ENCODE data around the gene CD27. TPM values are rescaled to one million over a fixed set of nuclear protein-coding genes. Genes with fewer than 3 reads are reported as not detected.
"Not testable (repeated sequence)": the region's sequence is repeated elsewhere in the genome, so short reads cannot be mapped to it uniquely, and the experiment has no call there.

The CD27 gene
- total RNA-seq, 1 donor from 2014 or later, result 0.58 TPM

DNA sequence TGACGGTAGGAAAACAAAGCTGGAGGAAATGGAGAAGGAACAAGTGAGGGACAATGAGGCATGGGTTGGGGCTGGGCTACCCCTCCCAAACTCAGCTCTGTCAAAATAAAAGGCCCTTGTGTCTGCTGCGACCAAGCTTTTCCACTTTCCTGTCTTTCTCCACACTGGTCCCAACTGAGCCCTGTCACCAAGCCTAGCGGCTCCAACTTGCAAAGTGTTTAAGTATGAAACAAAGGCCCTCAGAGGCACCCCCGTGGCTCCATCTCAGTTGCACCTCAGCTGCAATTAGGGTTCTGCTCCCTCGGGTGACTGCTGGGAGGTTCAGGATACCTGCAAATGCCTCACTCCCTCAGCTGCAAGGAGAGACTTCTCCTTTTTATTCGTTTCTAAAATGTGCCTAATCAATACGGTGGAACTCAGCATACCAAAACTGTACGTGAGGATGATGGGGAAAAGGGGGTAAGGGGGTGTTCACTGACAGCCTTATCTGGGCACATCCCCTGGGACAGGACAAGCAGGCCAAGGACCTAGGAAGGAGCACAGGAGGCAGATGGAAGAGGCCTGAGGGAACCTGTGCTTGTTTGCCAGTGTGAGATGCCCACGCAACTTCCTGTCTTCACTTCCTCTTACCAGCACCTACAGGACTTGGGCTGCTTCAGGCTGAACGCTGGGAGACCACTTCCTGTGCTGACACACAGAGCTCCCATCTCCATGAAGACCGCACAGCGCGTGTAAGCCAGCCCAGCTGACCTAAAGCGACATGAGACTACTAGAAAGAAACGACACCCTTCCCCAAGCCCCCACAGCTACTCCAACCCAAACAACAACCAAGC, 16.9 kb downstream of the CD27 start:
- DNase-seq (ENCODE audit: low spot score), result no peak
- ATAC-seq, result peak; percentile 20

DNA sequence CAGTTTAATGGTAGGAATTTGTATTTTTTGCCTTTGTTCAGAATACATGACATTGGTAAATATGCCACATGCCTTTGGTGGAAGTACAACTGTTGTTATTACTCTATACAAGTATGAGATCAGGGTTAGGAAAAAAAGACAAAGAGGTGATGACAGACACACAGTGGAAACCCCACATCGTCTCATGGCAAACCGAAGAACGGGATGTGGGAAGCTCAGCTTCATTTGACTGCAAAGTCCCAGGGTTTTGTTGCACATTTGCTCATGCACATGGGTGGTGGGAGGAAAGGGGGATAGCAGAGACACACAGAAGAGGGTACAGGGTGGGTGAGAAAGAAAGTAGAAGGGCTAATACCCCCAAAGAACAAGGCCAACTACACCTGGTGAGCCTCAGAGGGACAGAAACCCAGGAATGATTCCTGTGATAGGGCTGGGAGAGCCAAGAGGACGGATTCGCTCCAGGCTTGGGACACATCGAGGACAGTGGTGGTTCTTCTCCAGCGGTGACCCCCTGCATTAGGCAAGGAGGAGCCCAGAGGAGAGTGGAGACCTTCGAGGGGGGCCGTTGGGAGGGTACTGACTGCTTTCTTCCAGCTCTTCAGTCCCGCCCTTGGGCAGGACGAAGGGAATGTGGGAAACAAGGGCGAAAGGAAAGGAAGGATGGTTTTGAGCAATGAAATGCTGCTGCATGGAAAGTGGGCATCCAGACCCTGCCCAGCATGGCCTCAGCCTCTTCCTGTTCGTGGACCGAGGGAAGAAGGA, 17.7 kb downstream of the CD27 start:
- ATAC-seq (no peak), DNase-seq (ENCODE audit: low spot score) (no peak)

DNA sequence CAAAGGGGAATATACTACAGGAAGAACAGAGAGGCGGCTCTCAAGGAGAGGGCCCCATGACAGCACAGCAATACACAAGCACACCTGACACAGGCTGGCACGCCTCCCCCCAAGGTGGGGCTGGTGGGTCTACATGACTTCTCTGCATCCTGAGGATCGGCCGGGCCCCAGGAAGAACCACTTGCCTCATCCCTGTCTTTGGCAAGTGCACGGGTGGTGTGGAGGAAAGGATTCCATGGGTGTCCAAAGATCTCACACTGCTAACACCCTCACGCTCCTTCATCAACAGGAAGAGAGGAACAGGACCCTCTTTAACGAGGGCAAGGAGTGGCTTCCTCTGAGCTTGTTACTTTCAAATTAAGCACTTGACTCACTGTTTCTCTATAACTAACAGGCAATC, 18.5 kb downstream of the CD27 start:
- no peak for DNase-seq (ENCODE audit: low spot score)
- no peak for ATAC-seq

DNA sequence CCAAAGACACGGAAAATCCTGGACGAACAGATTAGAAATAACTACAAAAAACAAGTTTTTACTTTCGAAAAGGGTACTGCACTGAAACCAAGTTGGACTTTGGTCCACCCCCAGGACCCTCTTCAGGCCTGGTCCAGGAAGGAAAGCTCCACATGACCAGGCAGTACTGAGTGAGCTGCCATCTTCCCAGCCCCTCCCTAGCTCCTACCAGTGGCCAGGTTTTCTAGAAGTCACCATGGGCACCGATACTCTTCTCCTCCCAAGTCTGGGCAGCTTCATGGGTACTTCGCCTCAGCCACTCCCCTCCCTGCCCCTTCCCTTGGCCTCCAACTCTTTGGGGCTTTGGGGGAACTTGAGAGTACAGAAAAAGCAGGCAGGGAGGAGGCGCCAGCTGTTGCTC, 19.1 kb downstream of the CD27 start:
- ATAC-seq, result no peak

DNA sequence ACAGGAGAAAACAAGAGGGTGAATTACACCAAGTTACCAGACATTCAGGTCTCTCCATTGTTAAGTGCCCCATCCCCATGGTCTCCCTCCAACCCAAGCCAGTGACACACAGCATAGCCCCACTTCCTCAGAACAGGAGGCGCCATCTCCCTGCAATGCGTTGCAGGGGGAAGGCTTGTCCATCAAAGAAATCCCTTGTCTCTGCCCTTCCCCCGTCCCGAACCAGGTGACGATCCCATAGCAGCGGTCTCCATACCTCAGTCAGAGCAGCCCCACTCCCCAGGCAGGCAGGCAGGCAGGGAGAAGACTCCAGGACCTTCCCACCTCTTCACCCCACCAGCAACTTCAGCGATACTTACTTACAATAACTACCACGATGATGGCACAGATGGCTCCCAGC, 19.8 kb downstream of the CD27 start:
- DNase-seq (ENCODE audit: low spot score) (no peak), ATAC-seq (no peak)

More for the DNA sequence above, 19.1 kb downstream of the CD27 start:
- no peak for DNase-seq (ENCODE audit: low spot score)

DNA sequence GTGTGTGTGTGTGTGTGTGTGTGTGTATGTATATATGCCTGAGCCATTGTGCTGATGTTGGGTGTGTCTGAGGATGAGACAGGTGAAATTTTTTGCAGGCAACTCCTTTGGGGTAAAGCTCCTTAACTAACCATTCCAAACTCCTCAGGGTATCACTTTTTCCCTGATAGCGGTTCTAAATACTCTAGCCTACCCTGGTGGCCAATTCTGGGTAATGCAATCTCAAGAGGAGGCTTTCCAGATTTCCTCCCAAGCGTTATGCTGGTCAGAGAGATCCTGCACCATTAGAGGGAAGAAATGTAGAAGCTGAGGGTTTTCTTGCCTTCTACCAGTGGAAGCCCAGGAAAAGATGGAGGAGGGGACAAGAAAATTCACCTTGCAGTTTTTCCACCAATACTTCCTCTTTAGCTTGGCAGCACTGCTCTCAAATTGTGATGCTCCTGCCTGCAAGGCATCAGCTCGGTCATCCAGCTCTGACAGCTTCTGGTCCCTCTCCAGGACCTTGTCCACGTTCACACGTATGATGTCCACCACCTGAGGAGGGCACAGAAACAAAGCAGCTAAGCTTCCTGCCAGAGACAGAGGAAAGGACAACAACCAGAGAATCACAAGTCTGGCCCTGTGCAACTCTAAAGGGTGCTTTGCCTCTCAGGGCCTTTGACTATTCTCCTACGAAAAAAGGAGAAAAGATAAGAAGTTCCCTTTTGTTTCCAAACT, 20.9 kb downstream of the CD27 start:
- DNase-seq (ENCODE audit: low spot score) (no peak), ATAC-seq (peak; percentile 58)

DNA sequence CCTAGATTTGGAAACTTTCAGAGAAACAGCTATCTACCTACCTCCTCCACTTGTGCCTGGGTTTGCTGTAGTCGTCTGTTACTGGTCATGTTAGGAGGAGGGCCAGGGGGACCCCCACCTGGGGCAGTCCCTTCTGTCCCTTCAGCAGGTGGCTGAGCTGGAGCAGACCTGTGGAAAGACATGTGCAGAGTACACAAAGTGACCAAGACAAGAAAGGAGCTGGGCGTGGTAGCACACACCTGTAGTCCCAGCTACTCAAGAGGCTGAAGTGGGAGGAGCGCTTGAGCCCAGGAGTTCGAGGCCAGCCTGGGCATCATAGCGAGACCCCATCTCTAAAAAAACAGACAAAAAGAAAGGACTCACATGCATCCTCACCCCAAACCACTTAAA, 21.4 kb downstream of the CD27 start:
- DNase-seq (ENCODE audit: low spot score) (no peak), ATAC-seq (no peak)

DNA sequence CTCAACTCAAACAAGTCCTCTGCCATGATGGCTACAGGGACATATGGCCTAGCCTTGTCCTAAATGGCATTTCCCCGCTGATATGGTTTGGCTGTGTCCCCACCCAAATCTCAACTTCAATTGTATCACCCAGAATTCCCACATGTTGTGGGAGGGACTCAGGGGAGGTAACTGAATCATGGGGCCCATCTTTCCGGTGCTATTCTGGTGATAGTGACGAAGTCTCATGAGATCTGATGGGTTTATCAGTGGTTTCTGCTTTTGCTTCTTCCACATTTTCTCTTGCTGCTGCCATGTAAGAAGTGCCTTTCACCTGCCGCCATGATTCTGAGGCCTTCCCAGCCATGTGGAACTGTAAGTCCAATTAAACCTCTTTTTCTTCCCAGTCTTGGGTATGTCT, 22.0 kb downstream of the CD27 start:
- not testable (repeated sequence) for DNase-seq (ENCODE audit: low spot score); ATAC-seq

DNA sequence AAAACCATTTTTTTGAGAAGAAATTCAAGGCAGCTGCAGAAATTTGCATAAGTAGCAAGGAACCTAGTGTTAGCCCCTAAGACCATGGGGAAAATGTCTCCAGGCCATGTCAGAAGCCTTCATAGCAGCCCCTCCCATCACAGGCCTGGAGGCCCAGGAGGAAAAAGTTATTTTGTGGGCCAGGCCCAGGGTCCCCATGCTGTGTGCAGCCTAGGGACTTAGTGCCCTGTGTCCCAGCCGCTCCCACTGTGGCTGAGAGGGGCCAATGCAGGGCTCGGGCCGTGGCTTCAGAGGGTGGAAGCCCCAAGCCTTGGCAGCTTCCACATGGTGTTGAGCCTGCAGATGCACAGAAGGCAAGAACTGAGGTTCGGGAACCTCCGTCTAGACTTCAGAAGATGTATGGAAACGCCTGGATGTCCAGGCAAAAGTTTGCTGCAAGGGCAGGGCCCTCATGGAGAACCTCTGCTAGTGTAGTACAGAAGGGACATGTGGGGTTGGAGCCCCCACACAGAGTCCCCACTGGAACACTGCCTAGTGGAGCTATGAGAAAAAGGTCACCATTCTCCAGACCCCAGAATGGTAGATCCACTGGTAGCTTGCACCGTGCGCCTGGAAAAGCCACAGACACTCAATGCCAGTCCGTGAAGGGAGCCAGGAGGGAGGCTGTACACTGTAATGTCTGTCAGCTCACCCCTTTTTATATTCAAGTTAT, 23.0 kb downstream of the CD27 start:
- not testable (repeated sequence) for ATAC-seq; DNase-seq (ENCODE audit: low spot score)

DNA sequence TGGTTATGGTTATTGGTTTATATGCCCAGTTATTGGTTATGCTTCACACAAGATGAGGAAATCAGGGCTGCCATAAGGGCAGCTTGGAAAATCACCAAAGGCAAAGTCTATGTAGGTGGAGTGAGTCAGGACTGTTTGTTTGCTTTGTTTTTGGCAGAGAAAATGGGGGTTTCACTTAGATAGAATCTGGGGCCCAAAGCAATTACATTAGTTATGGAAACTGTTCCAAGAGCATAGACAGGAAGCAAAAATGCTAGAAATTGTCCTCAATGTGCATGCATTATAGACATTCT, 23.5 kb downstream of the CD27 start:
- ATAC-seq (no peak), DNase-seq (ENCODE audit: low spot score) (no peak)

DNA sequence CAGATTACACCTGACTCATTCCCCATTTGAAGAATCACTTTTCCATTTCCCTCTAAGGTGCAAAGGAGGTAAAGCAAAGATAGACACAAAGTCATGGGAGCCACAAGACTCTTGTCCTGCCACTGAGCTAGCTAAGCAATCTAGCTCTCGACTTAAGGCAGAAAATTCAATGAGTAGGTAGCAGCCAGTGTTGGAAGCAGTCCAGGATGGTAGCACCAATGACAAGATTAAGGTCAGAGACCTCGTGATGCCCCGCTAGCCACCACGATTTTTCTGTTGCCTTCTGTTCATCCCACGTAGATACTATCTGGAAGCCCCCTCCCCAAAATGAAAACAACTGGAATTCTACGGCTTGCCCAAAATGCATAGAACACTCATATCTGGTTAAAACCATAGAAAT, 24.3 kb downstream of the CD27 start:
- ATAC-seq, result no peak
- DNase-seq (ENCODE audit: low spot score), result no peak

DNA sequence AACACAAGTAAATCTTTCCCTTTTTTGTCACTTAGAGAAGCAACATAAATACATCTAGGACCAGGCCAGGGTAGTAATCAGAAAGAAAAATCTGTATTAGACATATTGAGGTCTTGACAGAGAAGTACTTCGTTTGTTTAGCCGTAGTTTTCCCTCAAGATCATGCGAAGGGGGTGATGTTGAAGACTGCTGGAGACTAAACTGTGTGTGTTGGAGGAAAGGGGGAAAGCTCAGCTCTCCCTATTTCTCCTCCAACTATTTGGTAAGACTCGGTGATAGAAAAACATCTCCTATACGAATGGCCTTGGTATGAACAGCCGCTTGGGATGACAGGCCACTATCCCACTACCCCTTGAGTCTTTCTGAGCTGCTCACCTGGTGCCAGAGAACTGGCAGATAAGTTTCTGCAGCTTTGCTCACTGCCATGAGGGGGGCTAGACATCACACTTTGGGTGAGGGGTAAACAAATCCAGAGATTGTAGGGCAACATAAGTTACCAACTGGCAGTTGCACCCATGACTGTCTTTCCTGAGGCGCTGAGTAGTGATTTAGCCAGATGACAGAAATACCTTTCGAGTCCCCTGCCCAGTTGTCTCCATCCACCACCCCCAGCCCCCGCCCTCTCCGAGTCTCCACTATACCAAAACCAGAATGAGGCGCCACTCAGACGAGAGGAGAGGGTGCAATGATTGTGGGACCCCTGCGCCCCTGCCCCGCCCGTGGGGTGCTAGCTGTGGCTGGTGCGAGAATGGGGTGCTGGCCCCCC, 25.0 kb downstream of the CD27 start:
- DNase-seq (ENCODE audit: low spot score) (no peak), ATAC-seq (no peak)

DNA sequence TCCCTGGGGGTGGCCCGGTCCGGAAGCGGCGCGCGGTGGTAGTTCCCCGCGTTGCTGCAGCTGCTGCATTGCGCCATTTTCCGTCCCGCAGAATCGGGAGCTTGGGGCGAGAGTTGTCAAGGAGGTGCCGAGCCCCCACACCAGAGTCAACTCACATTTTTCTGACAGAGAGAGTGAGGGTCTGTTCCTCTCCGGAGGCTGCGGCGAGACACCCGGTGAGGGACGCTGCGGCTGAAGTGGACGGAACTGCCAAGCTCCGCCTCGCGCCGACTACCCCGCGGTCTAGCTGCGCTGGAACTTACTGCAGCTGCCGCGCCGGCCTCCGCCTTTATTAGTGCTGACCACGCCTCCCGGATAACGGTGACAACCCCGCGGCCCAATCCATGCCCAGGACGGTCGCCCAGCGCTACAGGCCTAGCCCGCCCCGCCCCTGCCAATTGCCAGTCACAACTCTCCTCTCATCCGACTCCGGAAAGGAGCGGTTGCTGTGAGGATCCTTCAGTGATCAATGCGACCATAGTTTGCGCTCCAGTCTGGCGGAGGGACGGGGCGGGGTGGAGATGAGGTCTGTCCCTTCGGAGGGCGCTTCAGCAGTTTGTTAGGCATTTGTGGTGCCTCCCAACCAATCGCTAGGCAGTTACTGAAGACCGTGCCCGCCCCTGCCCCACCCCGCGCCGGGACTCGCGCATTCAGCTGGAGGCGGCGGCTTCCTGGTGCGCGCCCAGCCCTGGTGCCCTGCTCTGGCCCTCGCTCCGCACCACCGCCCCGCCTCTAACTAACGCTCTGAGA, 25.8 kb downstream of the CD27 start, which contains the start of gene VAMP1:
Gene VAMP1, minus strand, starts transcription at position 303 of the 789 bp plus-strand sequence. Its CDS starts 146 bp downstream, at position 157.
- peak; percentile 90 for ATAC-seq
- DNase-seq (ENCODE audit: low spot score), result peak; percentile 99

DNA sequence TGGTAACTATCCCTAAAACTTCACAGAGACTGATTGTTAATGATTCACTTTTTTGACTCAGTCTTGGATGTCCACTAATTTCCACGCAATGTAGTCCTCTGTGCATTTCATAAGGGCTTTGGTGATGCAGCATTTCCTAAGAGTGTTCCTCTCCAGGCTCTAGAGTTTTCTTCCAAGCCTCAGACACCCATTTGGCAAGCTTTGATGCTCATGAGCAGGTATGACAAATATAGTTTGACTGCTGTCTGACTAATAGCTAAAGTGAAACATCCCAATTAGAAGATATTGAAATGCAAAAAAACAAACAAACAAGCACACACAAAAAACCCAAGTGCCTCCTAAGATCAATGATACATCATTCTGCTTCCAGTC, 27.2 kb downstream of the CD27 start:
- no peak for ATAC-seq
- DNase-seq (ENCODE audit: low spot score), result no peak

DNA sequence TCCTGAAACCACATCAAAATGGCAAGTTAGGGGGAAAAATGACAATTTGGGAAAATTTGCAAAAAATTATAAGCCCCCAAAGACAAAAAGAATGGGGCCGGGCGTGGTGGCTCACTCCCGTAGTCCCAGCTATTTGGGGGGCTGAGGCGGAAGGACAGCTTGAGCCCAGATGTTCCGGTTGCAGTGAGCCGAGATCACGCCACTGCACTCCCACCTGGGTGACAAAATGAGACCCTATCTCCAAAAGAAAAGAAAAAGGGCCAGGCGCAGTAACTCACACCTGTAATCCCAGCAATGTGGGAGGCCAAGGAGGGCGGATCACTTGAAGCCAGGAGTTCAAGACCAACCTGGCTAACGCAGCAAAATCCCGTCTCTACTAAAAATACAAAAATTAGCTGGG, 27.7 kb downstream of the CD27 start:
- ATAC-seq (no peak), DNase-seq (ENCODE audit: low spot score) (no peak)

DNA sequence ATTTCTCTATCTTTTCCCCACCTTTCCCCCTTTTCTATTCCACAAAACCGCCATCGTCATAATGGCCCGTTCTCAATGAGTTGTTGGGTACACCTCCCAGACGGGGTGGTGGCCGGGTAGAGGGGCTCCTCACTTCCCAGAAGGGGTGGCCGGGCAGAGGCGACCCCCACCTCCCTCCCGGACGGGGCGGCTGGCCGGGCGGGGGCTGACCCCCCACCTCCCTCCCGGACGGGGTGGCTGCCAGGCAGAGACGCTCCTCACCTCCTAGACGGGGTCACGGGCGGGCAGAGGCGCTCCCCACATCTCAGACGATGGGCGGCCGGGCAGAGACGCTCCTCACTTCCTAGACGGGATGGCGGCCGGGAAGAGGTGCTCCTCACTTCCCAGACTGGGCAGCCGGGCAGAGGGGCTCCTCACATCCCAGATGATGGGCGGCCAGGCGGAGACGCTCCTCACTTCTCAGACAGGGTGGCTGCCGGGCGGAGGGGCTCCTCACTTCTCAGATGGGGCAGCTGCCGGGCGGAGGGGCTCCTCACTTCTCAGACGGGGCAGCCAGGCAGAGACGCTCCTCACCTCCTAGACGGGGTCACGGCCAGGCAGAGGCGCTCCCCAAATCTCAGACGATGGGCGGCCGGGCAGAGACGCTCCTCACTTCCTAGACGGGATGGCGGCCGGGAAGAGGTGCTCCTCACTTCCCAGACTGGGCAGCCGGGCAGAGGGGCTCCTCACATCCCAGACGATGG, 30.6 kb downstream of the CD27 start:
- not testable (repeated sequence) for ATAC-seq; DNase-seq (ENCODE audit: low spot score)

DNA sequence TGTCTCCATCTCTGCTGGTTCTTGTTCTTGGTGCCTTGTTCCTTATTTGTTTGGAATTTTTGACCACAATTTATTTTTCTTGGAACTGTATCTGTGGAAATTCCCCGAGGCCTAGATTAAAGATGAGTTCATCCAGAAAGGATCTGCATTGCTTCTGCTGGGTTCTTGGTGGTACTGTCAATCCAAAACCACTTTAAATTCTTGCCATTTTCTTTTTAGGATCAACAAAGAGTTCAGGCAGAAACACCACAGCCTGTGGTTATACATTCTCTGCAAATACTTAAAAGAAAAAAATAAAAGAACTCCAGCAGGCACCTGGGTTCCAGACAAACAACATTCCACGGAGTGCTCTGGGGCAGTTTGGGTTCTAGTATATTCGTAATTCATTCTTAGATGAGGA, 31.7 kb downstream of the CD27 start:
- no peak for ATAC-seq
- no peak for DNase-seq (ENCODE audit: low spot score)

DNA sequence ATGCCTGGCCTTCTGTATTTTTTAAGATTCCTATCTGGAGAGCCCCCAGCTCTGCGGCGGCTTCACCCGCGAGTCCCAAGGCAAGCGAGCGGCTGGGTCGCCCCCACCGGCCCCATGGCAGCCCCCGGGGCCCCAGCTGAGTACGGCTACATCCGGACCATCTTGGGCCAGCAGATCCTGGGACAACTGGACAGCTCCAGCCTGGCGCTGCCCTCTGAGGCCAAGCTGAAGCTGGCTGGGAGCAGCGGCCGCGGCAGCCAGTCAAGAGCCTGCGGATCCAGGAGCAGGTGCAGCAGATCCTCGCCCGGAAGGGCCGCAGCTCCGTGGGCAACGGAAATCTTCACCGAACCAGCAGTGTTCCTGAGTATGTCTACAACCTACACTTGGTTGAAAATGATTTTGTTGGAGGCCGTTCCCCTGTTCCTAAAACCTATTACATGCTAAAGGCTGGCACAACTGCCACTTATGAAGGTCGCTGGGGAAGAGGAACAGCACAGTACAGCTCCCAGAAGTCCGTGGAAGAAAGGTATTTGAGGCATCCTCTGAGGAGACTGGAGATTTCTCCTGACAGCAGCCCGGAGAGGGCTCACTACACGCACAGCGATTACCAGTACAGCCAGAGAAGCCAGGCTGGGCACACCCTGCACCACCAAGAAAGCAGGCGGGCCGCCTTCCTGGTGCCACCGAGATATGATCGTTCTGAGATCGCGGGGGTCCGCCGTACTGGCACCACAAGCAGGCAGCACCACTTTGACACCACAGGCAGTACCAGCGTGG, 33.0 kb downstream of the CD27 start:
- DNase-seq (ENCODE audit: low spot score); ATAC-seq: not testable (repeated sequence)

All from left lobe of liver (tissue), 2 donors.